GM18505 (cell line): ENCODE measurements around the gene ASIC4.

ENCODE experiments used
- ATAC-seq: cut with Tn5 transposase; IDR thresholded peaks from one replicate; pipeline ENCODE4 v1.9.1; 2021; ENCODE audit not compliant: unreplicated experiment
- POLR2A ChIP-seq: IDR thresholded peaks from 4 replicates; pipeline ENCODE4 v1.6.1; 2011; ENCODE audit warnings: borderline replicate concordance; ENCODE audit not compliant: insufficient read depth, insufficient read length; ENCODE audit errors: extremely low read depth

The ASIC4 gene

DNA sequence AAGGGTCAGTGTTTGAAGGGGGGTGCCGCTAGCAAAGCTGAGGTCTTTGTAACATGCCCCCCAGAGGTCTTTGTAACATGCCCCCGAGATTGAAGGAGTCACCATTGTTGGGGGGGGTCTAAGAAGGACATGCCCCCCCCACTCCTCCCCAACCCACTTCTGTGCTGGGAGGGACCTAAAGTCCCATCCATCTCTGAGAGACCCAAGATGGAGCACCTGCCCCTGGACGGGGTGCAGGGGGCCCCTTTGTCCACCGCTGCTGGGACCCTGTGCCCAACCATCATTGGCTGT is 5.9 kb upstream of the ASIC4 start:
- TF ChIP-seq POLR2A, result no peak
- no peak for ATAC-seq

DNA sequence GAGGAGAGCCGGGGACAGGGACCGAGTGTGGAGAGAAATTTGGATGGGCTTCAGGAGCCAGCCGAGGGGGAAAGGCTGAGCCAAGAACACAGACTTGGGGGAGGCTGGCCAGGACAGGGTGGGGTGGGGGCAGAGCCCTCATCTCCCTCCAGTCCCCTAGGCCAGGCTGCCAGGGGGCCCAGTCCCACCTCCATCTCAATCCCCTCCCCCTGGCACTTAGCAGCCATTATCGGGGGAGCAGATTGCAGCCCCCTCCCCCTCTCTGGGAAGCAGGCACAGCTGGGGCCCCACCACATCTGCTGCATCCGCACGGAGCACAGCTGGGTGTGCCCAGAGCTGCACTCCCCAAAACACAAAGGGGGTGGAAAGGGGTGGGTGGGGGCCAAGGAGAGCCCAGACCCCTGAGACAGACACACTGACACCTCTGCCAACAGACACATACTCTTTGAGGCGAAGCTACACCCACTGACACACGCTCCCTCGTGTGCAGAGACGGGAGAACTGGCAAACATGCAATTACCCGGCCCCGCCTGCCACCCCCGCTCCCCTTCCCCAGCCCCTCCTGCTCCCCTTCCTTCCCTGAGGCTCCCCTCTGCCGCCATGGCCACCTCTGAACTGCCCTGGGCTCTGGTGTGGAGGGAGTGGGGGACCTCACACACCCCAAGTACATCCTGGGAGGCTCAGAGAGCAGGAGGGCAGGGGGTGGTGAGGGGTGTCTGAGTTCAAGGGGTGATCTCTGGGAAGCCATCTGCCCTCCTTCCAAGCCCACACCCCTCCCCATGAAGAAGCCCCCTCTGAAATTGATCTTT is 5.1 kb upstream of the ASIC4 start:
- no peak for TF ChIP-seq POLR2A
- no peak for ATAC-seq

DNA sequence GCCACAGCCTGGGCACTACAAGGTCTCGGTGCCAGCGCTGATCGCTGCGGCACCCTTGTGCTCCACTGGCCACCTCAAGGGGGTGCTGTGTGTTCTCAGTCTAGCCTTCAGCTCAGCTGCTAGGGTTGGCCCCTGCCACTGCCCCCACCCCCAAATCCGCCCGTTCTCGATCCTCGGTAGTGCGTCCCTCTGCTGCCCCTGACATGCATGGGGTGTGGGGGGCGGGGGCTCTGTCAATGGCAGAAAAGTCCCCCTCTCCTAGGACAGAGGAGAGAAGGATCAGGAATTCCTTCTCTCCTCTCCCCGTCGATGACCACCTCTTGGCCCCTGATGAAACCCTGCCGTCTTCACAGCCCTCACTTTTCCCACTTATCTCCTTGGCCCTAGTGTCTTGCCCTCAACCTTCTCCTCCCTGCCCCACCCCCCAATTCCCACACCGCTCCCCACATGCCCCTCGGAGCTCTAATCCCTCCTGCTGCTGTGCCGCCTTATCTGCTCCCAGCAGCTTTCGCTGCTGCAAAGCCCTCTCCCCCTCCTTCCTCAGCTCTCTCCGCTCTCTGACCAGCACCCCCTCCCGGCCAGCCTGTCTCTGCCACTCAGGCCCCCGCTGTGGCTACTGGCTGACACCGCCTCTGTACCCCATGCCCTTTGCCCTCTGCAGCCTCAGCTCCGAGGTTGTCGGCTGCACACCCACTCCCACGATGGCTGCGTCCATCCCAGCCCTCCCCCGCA is 4.3 kb upstream of the ASIC4 start:
- TF ChIP-seq POLR2A, result no peak
- no peak for ATAC-seq

DNA sequence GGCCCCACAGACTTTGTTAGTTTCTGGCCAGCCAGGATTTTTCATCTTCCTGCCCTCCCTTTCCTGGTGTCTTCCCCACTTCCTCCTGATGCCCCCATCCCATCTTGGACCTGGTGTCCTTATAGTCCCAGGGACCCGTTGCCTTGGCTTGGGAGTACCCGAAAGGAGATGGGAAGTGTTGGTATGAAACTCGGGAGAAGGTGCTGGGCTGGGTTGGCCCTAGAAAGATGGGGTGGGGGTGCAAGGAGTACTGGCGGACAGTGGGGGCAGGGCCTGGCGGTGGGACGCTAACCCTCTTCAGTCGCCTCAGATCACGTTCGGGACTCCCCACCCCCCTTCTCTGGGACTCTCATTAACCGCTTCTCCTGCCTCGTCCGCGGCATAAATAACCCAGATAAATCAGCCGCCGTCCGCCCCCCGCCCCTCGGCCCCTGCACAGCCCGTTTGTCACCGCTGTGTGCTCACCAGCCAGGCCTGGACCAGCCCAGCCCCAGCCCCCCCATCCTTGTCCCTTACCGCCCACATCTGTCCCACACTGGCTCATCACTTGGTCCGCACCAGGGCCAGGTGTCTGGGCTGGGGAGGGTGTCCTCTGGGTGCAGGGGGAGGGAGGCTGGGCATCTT is 3.7 kb upstream of the ASIC4 start:
- TF ChIP-seq POLR2A, result no peak
- ATAC-seq, result no peak

DNA sequence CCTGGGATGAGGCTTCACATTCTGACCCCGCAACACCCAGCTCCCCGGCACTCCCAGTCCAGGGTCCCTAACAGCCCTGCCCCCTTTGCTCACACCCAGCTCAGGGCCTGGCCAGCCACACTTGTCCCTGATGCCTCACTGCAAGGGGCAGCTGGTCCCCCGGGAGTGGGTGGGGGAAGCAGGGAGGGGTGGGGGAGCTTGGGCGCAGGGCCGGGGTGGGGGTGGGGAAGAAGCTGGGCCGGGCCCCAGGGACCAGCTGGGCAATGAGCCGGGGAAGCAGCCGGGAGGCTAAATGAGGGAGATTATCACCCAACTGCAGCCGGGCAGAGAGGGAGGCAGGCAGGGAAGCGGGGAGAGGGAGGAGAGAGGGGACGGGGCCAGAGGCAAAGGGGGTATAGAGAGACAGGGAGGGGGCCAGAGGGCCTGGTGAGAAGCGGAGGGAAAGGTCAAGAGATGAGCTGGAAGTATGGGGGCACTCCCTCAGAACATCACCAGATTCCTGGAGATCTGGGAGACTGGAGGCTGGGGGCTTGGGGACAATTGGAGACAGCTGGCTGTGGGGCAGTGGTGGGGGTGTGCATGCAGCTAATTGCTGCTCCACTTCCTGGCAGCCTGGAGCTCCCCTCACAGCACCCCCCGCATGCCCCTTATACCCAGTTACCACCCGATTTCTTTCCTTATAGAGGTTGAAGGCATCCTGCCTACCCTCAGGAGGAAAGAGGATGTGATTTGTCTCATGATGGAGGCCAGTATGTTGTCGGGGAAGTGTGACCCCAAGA is 2.5 kb upstream of the ASIC4 start:
- no peak for ATAC-seq
- TF ChIP-seq POLR2A, result no peak

DNA sequence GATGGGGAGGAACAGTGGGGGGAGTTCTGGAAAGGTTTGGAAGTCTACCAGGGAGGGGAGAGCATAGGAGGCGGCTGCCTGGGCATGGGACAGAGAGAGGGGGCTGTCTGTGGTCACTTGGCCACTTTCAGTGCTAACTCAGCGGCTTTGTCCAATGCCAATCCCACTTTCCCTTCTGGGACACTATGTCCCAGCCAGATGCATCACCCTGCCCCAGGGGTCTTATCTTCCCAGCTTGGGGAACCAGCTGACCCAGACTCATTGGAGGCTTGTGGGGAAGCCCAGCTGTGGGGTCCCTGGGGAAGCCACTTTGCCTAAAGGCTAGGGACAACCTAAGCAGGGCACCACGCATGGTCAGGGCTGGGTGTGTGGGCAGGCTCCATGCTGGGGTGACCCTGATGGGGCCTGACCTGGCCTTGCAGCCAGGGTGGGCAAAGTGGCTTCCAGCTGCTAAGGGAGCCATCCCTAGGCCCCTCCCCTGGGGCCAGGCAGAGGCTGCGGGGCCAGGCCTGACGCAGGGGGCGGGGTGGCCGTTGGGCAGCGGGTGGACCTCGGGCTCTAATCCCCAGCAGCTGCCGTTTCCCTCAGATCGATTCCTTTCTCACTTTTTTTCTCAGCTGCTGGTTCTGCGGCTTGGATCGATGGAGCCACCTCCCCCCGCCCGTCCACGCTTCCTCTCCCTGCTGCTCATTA is 1.6 kb upstream of the ASIC4 start:
- ATAC-seq, result no peak
- no peak for TF ChIP-seq POLR2A

DNA sequence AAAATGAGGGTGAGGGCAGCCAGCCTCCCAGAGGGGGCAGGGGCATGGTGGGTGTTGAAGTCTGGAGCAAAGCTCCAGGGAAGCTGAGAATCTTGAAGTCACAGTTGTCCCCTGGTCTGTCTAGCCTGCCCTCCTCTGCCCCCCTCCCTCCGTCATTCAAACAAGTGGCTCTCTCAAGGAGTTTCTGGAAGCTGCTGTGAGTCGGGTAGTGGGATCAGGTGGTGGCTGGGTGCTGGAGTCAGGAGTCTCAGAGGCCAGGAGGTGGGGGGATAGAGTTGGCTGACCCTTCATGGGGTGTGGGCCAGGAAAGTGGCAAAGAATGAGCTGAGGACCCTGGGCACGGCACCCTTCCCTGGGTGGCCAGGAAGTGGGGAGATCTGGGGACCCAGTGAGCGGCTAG is 495 bp upstream of the ASIC4 start:
- no peak for ATAC-seq
- TF ChIP-seq POLR2A, result no peak

DNA sequence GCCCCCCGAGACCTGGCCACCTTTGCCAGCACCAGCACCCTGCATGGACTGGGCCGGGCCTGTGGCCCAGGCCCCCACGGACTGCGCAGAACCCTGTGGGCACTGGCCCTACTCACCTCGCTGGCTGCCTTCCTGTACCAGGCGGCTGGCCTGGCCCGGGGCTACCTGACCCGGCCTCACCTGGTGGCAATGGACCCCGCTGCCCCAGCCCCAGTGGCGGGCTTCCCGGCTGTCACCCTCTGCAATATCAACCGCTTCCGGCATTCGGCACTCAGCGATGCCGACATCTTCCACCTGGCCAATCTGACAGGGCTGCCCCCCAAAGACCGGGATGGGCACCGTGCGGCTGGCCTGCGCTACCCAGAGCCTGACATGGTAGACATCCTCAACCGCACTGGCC is 554 bp downstream of the ASIC4 start:
- no peak for ATAC-seq
- no peak for TF ChIP-seq POLR2A

DNA sequence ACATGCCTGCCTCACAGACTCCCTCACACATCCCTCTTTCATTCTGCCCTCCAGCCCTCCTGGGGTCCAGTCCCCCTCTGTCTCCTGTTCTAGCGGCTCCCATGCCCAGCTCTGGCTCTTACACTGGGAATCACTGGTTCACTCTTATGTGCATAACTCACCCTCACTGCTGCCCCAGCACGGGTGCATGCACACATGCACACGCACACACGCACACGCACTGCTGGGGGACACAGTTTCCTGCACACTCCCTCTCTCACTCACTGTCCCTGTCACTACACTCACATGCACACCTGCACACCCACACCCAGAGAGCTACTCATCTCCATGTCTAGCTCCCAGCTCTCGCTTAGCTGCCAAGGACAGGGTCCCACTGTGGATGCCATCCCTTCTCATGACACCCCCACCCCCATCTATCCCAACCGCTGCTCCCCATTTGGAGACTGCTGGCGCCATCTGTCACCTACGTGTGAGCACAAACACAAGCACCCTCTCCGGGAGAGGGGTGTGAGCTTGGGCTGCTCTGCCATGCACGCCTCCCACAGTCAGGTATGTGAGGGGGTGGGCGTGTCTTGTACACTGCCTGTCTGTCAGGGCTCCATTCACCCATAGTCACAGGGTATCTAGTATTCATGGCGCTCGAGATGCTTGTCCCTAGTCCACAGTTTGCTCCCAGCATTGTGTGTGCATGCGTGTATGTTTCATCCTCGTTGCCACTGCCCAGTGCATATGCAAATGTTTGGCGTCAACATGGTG is 1.8 kb downstream of the ASIC4 start:
- TF ChIP-seq POLR2A, result no peak
- no peak for ATAC-seq

DNA sequence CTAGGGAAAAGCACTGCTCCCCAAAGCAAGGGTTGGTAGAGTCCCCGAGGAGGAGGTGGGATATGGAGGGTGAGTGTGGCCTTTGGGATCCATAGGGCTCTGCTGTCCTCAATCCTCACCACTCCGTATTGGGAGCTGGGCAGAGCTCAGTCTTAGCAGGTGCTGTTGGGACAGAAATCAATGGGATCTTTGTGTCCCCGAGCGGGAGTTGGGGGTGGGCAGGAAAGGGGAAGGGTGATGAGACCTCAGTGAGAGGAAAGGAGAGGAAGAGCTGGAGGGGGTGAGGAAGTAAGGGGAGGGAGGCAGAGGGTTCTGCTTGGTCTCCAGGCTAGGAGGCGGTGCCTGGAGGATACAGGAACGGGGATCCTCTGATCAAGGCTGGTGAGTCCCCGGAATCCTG is 2.6 kb downstream of the ASIC4 start:
- no peak for TF ChIP-seq POLR2A

DNA sequence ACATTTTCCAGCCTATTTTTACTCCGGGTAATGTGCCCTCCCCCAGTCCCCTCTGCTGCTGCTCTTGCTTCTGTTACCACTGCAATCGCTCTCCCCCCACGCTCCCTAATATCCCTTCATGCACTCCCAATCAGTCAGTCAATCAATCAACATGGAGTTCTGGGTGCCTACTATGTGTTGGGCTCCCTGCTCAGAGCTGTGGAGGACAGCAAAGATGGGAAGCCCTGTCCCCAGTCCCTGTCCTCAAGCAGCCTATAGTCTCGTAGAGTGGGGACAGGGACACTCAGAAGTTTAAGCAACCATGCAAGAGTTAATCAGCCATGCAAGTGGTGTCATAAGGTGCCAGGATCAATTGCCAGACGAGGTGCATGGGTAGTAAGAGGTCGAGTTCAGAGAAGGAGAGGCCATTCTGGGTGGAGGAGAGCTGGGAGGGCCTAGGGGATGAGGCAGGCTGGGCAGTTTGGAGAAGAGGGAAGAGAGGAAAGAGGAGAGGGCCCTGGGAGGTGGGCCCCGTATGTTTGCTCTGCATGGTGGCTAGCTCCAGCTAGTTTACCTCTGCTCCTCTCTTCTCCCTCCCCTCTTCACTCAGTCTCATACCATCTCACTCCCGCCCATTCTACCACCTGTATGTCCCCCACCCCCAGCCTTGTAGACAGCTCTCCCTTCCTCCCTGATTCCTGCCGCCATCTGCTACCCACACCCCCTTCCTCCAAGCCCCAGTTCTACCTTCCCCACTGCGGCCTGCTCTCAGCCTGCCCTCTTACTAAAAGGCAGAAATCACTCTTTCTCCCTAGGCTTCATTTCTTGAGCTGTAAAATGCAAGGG is 3.9 kb downstream of the ASIC4 start:
- no peak for TF ChIP-seq POLR2A
- ATAC-seq, result no peak

More for the DNA sequence above, 2.6 kb downstream of the ASIC4 start:
- ATAC-seq, result no peak

DNA sequence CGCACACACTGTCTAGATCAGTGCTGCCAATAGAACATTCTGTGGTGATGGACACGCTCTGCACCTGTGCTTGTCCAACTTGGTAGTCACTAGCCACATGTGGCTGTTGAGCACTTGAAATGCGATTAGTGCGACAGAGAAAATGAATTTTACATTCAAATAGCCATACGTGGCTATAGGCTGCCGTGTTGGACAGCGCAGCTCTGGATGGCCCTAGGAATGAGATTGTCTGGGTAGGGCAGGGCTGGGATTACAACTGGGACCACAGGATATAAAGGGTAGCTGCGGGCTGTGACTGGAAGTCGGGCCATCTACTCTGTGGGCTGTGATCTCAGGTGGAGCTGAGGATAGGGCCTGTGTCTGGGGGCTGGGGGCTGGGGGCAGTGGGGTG is 5.2 kb downstream of the ASIC4 start:
- no peak for TF ChIP-seq POLR2A
- no peak for ATAC-seq

DNA sequence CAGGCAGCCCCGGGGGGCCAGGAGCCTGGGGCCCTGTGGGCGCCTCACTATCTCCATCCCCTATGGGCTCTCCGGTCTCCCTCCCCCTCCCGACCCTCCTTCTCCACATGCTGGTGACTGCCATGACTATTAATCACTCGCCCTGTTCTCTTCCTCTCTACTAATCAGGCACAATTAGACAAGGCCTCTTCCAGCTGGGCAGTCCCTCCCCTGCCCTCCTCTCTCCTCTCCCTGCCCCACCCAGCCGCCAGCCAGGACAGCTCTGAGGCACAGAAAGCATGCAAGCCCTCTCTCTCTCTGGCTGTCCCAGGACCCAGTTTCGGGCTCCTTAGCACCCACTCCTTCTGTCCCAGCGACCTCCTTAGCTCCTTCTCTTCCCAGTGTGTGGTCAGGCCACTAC is 5.8 kb downstream of the ASIC4 start:
- no peak for ATAC-seq
- TF ChIP-seq POLR2A, result no peak
